NCI-H187 (cell line): Measurements from ENCODE around the gene AKAP10.
"Not testable (repeated sequence)": the region's sequence is repeated elsewhere in the genome, so short reads cannot be mapped to it uniquely, and the experiment has no call there.

Source experiments
- DNase-seq, 2 experiments: peaks; one replicate each; lab custom pipeline; 2025; lab: John Stamatoyannopoulos, UW

Gene AKAP10

GRCh38 chr17:19915245-19915978, 62.2 kb downstream of the AKAP10 start:
- no peak for DNase-seq

DNA sequence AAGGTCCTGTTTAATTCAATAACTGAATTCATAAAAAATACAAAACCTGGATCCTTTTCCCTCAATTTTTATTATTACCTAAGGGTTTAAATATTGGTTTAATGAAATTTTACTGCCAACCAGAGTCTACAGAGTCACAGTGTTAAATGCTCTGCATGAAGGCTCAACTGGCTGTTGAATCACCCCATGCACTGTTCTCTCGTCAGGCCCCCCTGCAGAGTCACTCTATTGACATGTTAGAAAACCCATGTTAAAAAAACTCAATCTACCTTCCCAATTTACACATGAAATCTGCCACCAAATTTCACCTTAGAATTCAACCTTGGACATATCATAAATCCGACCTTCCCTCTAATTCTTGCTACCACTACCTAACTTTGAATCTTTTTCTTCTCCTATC, 66.6 kb downstream of the AKAP10 start:
- DNase-seq = no peak

GRCh38 chr17:19909139-19909538, 68.5 kb downstream of the AKAP10 start:
- DNase-seq = no peak

GRCh38 chr17:19905502-19905901, 72.1 kb downstream of the AKAP10 start:
- DNase-seq = no peak

DNA sequence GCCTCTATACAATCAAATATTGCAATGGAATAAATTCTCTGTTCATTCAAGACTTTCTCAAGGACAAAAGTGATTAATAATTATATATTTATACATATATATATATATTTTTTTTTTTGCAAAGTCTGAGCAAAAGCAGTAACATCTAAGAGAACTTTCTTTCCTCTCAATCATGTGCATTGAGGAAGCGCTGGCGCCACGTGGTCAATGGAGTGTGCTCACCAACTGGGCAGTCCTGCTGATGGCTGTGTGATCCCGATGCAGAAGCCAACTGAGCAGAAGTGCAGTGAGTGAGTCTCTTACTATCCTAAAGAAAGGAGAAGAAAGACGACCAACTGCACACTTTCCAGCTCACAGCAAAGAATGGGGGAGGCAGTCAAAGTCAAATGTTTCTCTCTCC, 72.7 kb downstream of the AKAP10 start:
- DNase-seq = no peak

DNA sequence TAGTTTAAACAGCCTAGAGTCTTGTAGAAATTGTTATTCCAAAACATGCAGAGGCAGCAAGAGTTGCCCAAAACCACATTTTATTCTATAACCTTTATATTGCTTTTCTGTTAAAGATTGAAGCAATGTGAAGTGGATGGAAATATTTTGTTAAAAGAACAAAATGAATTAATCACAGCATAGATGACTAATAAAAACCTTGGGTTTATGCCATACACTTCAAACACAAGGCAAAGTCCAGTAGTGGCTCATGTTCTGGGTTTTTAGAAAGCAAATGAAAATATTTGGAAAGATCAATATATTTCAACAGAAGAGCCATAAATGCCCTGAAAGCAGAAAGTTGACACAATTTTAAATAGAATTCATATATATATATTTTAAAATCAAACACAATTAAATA, 73.2 kb downstream of the AKAP10 start:
- no peak for DNase-seq

GRCh38 chr17:19900809-19901208, 76.8 kb downstream of the AKAP10 start:
- DNase-seq = no peak

DNA sequence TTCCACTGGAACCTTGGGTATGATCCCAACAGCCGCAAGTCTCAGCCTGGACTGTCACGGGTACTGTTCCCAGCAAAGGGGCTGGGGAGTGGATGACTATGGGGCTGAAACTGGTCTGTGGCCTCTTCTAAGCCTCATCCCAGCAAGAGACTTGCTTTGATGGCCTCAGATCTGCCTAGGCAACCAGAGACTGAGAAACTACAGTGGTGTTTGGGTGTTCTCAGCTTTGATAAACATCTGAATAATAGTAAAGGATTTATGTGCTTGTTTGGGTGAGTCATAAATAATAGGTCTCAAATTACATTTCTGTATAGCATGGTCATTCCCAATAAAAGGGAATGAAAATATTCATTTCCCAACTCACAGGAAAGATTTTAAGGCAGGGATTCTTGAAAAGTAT, 79.7 kb downstream of the AKAP10 start:
- DNase-seq = no peak

- no peak for DNase-seq
These were observed 80.4 kb downstream of the AKAP10 start for GRCh38 chr17:19897090-19897837.

DNA sequence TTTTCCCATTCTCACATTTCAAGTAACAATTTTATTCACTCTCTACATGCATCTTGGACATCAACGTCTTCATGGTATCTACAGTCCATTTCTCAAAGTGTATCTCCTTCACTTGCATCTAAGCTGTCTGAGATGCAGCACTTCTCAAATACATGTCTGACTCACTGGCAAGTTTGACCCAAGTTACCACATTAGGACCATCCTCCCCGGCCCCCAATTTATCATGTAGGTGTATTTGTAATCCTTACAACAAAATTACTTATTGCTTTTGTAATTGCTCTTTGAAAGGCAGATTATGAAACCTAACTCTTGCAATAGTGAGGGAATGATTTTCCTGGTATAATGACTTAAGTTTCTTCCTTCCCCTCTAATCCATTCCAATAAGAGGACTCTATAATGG, 80.9 kb downstream of the AKAP10 start:
- no peak for DNase-seq

DNA sequence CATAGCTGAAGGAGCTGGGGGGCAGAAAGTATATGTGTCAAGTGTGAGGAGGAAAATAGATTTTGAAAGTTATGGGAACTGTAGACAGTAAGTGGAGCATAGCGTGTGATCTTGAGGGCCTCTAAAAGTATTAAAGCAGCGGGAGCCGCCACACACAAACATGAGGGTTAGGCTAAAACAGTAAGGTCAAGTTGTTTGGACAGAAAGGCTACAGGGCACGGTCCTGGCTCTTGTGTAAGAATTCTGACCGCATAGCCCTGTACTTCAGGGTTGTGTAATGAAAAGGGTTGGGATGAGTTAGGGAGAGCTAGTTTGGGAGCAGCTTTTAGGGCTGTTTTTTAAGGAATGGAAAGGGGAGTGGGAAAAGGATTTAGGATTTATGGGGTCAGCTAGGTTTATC, 87.1 kb downstream of the AKAP10 start:
- not testable (repeated sequence) for DNase-seq

DNA sequence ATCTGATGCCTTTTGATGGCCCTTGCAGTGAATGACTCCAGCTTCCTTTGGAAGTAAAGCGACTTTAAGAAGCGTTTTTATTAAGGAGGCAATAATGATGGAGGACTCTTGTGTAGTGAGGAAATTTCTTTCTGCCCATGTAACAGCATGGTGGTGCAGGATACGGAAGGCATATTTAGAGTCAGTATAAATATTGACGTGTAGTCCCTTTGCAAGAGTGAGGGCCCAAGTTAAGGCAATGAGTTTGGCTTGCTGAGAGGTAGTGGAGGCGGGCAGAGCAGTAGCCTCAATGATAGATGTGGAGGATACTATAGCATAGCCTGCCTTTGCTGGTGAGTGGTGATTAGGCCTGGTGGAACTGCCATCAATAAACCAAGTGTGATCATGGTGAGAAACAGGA, 87.6 kb downstream of the AKAP10 start:
- not testable (repeated sequence) for DNase-seq

DNA sequence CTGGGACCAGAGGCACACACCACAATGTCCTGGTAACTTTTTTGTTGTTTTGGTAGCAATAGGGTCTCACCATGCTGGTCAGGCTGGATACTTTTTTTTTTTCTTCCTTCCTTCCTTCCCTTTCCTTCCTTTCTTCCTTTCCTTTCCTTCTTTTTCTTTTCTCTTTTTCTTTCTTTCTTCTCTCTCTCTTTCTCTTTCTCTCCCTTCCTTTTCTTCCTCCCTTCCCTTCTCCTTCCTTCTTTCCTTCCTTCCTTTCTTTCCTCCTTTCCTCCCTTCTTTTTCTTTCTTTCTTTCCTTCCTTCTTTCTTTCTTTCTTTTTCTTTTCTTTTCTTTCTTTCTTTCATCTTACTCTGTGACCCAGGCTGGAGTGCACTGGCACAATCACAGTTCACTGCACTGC, 91.5 kb downstream of the AKAP10 start:
- no peak for DNase-seq

GRCh38 chr17:19883537-19884215, 94.0 kb downstream of the AKAP10 start:
- DNase-seq = no peak

- DNase-seq = no peak
These were observed 97.2 kb downstream of the AKAP10 start for GRCh38 chr17:19880393-19880792.

DNA sequence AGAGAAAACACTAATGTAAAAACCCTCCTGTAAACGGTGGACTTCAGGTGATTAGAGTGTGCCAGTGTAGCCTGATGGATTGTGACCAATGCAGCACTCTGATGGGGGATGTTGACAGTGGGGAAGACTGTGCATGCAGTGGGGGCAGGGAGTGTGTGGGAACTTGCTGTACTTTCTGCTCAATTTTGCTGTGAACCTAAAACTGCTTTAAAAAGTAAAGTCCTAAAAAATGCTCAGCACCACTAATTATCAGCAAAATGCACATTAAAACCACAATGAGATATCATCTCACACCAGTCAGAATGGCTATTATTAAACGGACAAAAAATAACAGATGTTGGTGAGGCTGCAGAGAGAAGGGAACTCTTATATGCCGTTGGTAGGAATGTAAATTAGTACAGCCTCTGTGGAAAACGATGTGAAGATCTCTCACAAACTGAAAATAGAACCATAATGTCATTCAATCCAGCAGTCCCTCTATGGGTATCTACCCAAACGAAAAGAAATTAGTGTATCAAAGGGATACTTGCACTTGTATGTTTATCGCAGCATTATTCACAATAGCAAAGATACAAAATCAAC, 100.2 kb downstream of the AKAP10 start:
- no peak for DNase-seq

- DNase-seq = no peak
These were observed 101.0 kb downstream of the AKAP10 start for GRCh38 chr17:19876529-19877161.

DNA sequence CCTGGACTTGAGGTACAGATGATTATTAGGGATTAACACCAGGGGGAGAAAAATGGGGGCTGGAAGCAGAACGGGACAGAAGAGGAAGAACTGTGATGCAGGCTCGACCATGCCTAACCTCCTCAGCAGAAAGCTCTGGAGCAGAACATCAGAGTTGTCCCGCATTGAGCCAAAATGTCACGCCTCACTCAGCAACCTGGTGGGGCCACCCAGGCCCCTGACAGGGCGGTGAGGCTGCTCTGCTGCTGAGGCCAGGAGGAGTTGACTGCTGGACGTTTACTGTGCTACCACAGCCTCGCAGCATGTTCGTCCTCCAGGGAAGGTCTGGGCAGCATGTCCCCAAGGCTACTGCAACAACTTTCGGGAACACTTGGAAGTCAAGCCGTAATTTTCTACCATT, 103.4 kb downstream of the AKAP10 start:
- no peak for DNase-seq

DNA sequence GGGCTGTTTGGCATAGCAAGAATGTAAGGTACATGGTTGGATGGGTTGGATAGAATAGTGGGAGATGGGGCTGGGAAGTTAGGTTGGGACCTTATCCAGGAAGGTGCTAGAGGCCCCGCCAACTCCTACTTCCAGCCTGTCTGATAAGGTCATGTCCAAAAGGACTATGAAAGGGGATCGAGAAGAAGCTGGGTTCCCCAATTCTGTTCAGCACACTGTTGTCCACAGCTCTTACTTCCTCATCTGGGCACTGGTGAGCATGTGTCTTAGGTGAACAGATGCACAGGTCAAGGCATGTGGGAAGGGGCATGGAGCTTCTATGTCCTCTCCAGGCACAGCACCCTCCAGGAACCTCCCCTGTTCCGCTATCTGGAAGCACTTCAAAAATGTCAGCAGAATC, 104.3 kb downstream of the AKAP10 start:
- DNase-seq = no peak

DNA sequence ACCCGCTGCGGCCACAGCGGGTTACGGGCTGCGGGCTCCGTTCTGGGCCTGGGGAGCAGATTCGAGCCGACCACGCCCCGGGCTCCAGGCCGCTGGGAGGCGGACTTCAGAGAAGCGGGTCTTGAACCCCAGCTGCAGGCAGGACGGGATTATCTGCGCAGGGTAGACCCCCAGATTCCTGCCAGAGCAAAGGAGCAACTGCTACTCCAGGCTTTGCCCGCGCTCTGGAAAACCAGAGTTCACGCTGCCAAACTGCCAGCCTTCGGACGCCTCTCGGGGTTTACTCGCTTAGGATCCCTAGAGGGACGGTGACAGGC, 109.6 kb downstream of the AKAP10 start:
- no peak for DNase-seq

DNA sequence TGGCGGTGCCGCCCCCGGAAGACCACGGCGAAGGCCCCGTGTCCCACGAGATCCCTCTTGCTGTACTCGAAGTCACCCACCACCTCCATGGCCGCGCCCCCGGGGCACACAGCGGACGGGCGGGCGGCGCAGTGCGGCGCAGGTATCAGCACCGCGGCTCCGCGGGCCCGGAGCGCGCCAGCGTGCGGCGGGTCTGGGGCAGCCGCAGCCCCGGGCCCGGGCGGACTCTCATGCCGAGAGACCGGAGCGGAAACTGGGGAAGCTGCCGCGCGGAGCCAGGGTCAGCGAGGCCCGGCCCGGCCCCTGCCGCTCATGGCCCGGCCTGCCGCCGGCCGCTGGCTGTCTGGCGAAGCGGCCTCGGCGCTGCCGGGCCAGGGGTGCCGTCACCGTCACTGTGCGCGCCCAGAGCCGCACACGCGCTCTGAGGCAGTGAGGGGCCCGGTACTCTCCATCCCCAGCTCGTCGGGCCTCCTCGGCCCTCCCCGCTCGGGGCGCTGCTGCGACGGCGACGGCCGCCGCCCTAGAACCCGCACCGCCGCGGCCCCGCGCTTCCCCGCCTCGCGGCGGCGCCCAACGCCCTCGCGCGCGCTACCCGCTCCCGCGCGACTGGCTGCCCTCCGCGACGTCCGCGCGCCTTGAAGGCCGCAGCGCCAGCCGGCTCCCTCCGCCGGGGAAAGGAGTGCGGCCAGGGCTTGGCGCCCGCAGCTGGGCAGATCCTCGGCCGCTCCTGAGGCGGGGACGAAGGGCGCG, 110.1 kb downstream of the AKAP10 start, which contains the start of gene ULK2:
ULK2 (minus strand) TSS at position 608 of the 750 bp plus-strand sequence; CDS start at position 89, 519 bp downstream.
- no peak for DNase-seq

DNA sequence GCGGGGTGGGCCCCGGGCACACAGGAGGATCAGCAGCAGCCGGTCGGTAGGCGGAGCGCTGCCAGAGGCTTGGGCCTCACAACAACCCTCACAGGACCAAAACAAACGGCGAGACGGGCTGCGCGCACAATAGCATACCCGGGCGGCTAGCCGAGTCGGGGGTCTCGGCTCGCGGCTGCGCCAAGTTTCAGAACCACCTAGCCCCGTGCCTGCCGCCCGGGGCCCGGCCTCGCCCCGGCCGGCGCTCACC, 110.6 kb downstream of the AKAP10 start:
- DNase-seq = no peak
